Hematopoietic multipotent progenitor cell treated with erythropoietin and hydrocortisone succinate and interleukin-3 and kit ligand, for 17 days (in vitro differentiated cells): Measurements from ENCODE around the gene TENT5A.
"Not testable (repeated sequence)": the region's sequence is repeated elsewhere in the genome, so short reads cannot be mapped to it uniquely, and the experiment has no call there.

Source experiments
- DNase-seq: peaks from one replicate; pipeline ENCODE4 v3.0.0-alpha.2; 2015; ENCODE audit warnings: low spot score

The TENT5A gene

DNA sequence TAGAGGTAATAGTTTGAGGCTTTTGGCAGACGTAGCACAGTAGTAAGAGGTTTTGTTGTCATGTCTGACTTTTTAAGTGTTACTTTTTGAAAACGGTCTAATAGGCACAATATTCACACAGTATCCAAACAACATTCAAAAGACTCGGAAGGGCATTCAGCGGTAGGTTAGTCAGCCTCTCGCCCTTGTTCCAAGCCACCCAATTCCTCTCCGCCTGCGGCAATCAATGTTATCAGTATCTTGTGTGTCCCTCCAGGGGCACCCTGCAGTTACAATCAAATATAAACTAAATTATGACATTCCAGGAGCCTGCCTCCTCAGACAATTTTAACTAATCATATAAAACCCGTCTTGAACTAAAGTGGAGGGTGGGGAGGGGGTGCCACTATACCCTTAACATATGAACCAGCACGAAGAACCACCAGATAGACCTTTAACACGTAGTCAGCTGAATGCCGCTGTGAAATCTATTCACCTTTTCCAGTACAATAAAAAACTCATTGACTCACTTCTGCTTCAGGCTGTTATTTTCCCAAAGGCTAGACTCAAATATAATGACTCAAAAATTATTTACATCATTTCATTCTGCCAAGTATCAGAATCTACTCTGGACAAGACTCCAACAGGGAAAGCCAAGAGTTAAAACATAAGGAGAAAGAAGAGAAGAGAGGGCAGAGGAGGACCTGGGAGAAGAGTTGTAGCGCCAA, 1.6 kb downstream of the TENT5A start:
- DNase-seq = peak; percentile 14

- no peak for DNase-seq
Observed at GRCh38 chr6:81750200-81750599, 2.3 kb downstream of the TENT5A start.

DNA sequence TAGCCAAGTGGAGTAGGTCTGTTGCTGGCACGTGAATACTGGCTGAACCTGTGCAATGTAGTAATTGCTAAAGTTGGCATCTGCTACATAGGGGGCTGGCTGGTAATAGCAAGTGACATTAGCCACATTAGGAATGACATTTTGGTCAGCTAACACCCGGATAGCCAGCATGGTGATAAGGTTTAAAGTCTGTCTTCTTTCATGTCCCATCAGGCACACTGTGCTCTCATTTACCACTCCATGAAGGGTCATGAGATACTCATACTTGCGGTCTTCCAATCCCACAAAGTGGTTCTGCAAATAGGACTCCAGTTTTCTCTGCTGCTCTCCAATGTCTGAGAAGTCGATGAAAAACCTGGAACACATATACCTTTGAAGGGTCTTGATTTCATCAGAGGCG, 2.8 kb downstream of the TENT5A start:
- DNase-seq = no peak

- no peak for DNase-seq
Observed at GRCh38 chr6:81748994-81749393, 3.5 kb downstream of the TENT5A start.

DNA sequence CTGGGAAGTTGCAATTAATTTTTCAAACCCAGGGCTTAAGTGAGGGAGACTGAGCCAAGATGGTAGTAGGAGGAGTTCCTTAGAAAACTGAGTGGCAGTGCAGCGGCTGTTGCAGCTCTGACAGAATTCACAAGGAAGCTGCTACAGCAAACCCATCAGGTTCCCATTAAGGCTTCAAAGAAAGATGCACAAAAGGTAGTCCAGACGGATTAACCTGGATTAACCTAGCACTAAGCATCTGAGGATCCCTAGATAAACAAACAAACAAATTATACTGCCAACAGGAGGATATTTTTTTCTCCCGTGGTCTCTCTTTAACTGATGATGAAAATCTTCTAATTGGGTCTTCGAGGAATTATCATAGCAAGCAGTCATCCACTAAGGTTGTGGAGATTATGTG, 5.2 kb downstream of the TENT5A start:
- DNase-seq = no peak

- no peak for DNase-seq
Observed at GRCh38 chr6:81744131-81744530, 8.3 kb downstream of the TENT5A start.

- no peak for DNase-seq
Observed at GRCh38 chr6:81743649-81744048, 8.8 kb downstream of the TENT5A start.

DNA sequence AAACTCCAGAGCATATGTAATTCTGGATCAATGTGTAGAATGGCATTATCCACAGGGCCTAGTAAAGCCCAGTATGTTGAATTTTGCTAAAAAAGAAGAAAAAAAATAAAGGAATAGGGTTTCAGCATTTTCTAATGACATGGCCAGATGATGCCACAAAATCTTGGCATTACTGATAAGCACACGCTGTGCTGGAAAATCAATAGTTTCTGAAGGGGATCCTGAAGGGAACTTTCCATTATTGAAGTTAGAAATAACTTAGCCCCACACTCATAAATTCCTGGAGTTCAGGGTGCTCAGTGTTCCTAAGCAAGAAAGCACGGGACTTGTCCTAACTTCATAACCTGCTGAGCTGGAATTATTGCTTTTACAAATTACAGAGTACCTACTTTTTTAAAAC, 10.8 kb downstream of the TENT5A start:
- DNase-seq = no peak

- DNase-seq = not testable (repeated sequence)
Observed at GRCh38 chr6:81740591-81740990, 11.9 kb downstream of the TENT5A start.

GRCh38 chr6:81739230-81740195, 13.0 kb downstream of the TENT5A start:
- no peak for DNase-seq

GRCh38 chr6:81736428-81736827, 16.1 kb downstream of the TENT5A start:
- DNase-seq = no peak

- no peak for DNase-seq
Observed at GRCh38 chr6:81735756-81736380, 16.6 kb downstream of the TENT5A start.

GRCh38 chr6:81734500-81735150, 17.9 kb downstream of the TENT5A start:
- no peak for DNase-seq

- no peak for DNase-seq
Observed at GRCh38 chr6:81734081-81734480, 18.4 kb downstream of the TENT5A start.

DNA sequence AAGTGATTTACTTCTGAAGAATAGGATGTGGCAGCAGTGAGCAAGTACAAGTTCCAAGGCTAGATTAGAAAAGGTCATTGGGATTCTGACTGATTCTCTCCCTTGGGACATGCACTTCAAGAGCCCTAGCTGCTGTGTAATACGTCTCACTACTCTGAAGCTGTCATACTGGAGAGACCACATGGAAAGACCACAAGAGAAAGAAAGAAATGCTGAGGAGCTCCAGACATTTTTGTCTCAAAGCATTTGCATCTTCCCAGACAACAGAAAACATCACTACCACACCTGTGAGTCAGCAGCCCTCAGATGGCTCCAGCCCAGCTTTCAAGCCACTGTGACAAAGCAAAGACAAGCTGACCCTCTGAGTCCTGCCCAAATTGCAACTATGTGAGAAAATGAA, 20.7 kb downstream of the TENT5A start:
- DNase-seq = no peak

DNA sequence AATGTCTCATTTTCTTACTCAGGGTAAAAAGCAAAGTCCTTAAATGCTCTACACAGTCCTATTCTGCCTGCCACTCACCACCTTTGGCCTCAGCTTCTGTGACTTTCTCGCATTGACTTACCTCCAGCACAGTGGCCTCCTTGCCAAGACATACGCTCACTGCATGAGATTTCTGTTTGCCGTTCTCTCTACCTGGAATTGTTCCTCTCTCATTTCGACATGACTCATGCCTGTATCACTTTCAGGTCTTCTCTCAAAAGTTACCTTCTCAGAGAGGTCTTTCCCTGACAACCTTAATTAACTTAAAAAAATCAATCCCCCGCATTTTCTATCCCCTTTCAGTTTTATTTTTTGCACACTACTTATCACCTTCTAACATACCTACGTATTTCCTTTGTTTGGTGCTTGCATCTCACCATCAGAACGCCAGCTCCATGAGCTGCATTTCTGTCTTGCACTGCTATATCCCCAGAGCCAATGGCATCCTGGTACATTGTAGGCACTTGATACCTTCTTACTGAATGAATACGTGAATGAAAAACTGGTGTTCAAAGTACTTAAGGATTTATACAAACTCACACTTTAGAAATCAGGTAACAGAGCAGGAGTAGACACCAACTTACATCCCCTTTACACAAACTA, 24.5 kb downstream of the TENT5A start:
- DNase-seq = no peak

- no peak for DNase-seq
Observed at GRCh38 chr6:81725127-81725526, 27.4 kb downstream of the TENT5A start.

DNA sequence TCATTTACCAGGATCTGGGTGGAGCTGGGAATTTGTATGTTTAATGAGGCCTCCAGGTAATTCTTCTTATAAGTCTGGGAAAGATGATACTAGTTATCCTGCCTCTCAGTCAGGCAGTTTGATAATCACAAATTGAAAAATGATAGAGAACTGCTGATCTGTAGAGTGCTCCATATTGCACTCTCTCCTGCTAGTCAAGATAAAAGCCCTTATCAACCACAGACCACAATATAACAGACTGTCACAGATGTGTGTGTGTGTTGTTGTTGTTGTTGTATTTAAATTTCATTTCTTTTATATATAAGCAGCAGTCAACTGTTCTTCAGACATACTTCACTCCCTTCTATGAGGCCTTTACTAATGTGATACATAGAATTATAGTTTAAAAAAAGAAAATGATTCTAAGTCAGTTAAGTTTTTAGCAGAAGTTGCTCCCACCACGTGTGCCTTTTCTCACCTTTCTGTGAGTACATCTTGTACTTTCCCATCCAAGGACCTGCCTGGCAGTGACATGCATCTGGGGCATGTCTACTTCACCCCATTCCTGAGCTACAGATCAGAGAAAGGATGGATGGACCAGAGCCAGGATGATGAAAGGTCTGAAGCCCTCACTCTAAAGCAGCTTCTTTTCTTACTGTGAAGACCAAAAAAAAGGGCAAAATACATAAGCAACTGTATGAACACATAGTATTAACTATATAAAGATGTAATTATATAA, 29.8 kb downstream of the TENT5A start:
- DNase-seq = no peak

DNA sequence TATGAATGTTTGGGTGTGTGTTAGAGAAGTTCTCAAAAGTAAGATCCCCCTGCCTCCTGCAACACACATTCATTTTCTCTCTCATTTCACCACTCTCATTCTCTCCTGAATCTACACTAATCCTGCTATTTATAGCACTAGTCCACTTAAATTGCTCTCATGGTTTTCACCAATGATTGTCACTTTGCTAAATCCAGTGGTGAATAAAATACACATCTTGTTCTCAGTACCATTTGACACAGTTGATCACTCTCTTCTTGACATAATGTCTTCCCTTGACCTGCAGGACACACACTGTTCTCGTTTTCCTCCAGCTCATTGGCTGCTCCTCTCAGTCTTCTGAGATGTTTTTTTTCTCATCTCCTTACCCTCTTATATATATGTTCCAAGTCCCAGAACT, 32.1 kb downstream of the TENT5A start:
- no peak for DNase-seq

GRCh38 chr6:81718126-81718525, 34.4 kb downstream of the TENT5A start:
- DNase-seq = no peak

- DNase-seq = no peak
Observed at GRCh38 chr6:81714684-81715083, 37.8 kb downstream of the TENT5A start.
